ENCODE measurements around the gene IRAK1. TPM values are rescaled to one million over a fixed set of nuclear protein-coding genes. Genes with fewer than 3 reads are reported as not detected.

Gene IRAK1
- total and polyA plus RNA-seq, 12 donors: 18.2 to 59.0 (median 27.1) TPM

- ATAC-seq: no peak
- intact Hi-C loops (cut with DNase I): loop anchor here in 3 of 10 donors (5.0 kb wide), 2 partner anchors 41 to 86 kb away; partner anchors contain the start of gene MECP2 (in 1 of the 3)
- DNase-seq: no peak
Measured at GRCh38 chrX:154011376-154012335, 8.0 kb downstream of the IRAK1 start.

GRCh38 chrX:154010330-154011087 lies 9.2 kb downstream of the IRAK1 start:
- 91% methylated on average over 18 of the region's 18 CpGs for WGBS, 2 donors
- Histone ChIP-seq H3K36me3 (peaks cover 0 to 46% (median 0%) of the 10 kb centered on the region in 9 donors), H3K9me3 (no peaks in the 10 kb centered on the region), H3K4me1 (peaks cover 0 to 6% (median 0%) of the 10 kb centered on the region in 9 donors), H3K27me3 (peaks cover 0 to 70% (median 0%) of the 10 kb centered on the region in 7 donors), H3K27ac (no peak overlapping the region), H3K4me3 (no peak overlapping the region)
- DNase-seq (no peak), ATAC-seq (peak in 1 of 8 donors; percentile 9)
- intact Hi-C loops (cut with DNase I): loop anchor here in 3 of 10 donors (5.0 kb wide), 2 partner anchors 42 to 87 kb away; partner anchors contain the start of gene MECP2 (in 1 of the 3)
- TF ChIP-seq CTCF (IDR thresholded peaks at IDR 0.05): no peak

More at GRCh38 chrX:154011376-154012335, 8.0 kb downstream of the IRAK1 start:
- Histone ChIP-seq H3K9me3 (no peaks in the 10 kb centered on the region), H3K4me1 (peaks cover 0 to 6% (median 0%) of the 10 kb centered on the region in 9 donors), H3K36me3 (peaks cover 0 to 58% (median 0%) of the 10 kb centered on the region in 9 donors), H3K4me3 (no peak overlapping the region), H3K27ac (no peak overlapping the region), H3K27me3 (peaks cover 0 to 73% (median 0%) of the 10 kb centered on the region in 7 donors)
- no peak for TF ChIP-seq CTCF (IDR thresholded peaks at IDR 0.05)
- 88 to 91% methylated on average over 18 of the region's 18 CpGs for WGBS, 2 donors

GRCh38 chrX:154008521-154008920 lies 11.2 kb downstream of the IRAK1 start:
- DNase-seq (no peak), ATAC-seq (no peak)
- intact Hi-C loops (cut with DNase I): no loop called here
- no peak overlapping the region for H3K27ac ChIP-seq
- WGBS, 2 donors: 63 to 65% methylated on average over 4 of the region's 4 CpGs
- no peak overlapping the region for H3K4me3 ChIP-seq
- H3K9me3 ChIP-seq: no peaks in the 10 kb centered on the region
- H3K27me3 ChIP-seq: peaks cover 0 to 78% (median 0%) of the 10 kb centered on the region in 7 donors
- H3K4me1 ChIP-seq: peaks cover 0 to 6% (median 0%) of the 10 kb centered on the region in 9 donors
- peaks cover 0 to 33% (median 0%) of the 10 kb centered on the region in 9 donors for H3K36me3 ChIP-seq
- no peak for TF ChIP-seq CTCF (IDR thresholded peaks at IDR 0.05)

GRCh38 chrX:154006947-154007346 lies 12.8 kb downstream of the IRAK1 start:
- Histone ChIP-seq H3K9me3 (no peaks in the 10 kb centered on the region), H3K27ac (no peak overlapping the region), H3K27me3 (peaks cover 0 to 72% (median 0%) of the 10 kb centered on the region in 7 donors), H3K4me3 (no peak overlapping the region), H3K4me1 (peaks cover 0 to 13% (median 0%) of the 10 kb centered on the region in 9 donors), H3K36me3 (peaks cover 0 to 18% (median 0%) of the 10 kb centered on the region in 9 donors)
- intact Hi-C loops (cut with DNase I): no loop called here
- 95 to 98% methylated on average over 20 of the region's 20 CpGs for WGBS, 2 donors
- ATAC-seq: no peak
- no peak for DNase-seq
- TF ChIP-seq CTCF (IDR thresholded peaks at IDR 0.05): no peak

All from heart right ventricle (tissue), 16 donors.